HCT116 (cell line): ENCODE results near the gene MRPS5. TPM values are rescaled to one million over a fixed set of nuclear protein-coding genes. Genes with fewer than 3 reads are reported as not detected.

Source experiments
- ATAC-seq: fragments of 200-7000 bp; cut with Tn5 transposase; 2 replicates; pipeline ENCODE4 v1.9.1; 2020; ENCODE audit warnings: mild to moderate bottlenecking, moderate library complexity
- BruUV-seq: library from RNA; stranded (reverse); fragments of 400-500 nt; replicated peaks from 2 replicates; lab custom pipeline; 2021; lab: Mats Ljungman, UMichigan
- CTCF ChIA-PET: fragments of 300-600 bp; sonication (Branson Sonifier 250); formaldehyde crosslinking; loops from one replicate; lab custom pipeline; 2021; ENCODE audit warnings: antibody characterized with exemption; lab: Charles Lee
- POLR2A ChIA-PET: fragments of 300-600, 350-600 bp; sonication (Branson Sonifier 250); formaldehyde crosslinking; loops from one replicate; lab custom pipeline; 2021; ENCODE audit warnings: antibody characterized with exemption; lab: Charles Lee
- RAD21 ChIA-PET, 2 experiments: fragments of 300-600 bp; sonication (Branson Sonifier 250); formaldehyde crosslinking; loops; one replicate each; lab custom pipeline; 2023; ENCODE audit warnings: low total read pairs in 2 of 2; ENCODE audit not compliant: uncharacterized antibody in 2 of 2, unreplicated experiment in 2 of 2, low non-redundant PET in 1 of 2; lab: Charles Lee
- DNase-seq: peaks from one replicate; pipeline ENCODE4 v3.0.0-alpha.2; 2010; ENCODE audit warnings: low read depth, low spot score
- H2AFZ ChIP-seq: fragments of 200-600 bp; shearing (Covaris generic), sonication (generic); 2 replicates; pipeline ENCODE4 v1.6.1; 2017; ENCODE audit warnings: low read depth, mixed run types, mixed read lengths, antibody characterized with exemption, low read length; ENCODE audit not compliant: poor library complexity, severe bottlenecking
- H3K27ac ChIP-seq: 2 replicates; pipeline ENCODE4 v1.5.1; 2012; ENCODE audit warnings: low read depth, low read length
- H3K27me3 ChIP-seq: fragments of 200-600 bp; sonication (generic); 2 replicates; pipeline ENCODE4 v1.6.1; 2016; ENCODE audit warnings: mixed run types, low read length, mixed read lengths; ENCODE audit not compliant: insufficient read depth
- H3K36me3 ChIP-seq, 2 experiments: fragments of 200-500 bp in 1 of 2; fragments of 200-600 bp in 1 of 2; sonication (Bioruptor generic) in 1 of 2; sonication (generic) in 1 of 2; 2 replicates each; pipeline versions ENCODE4 v1.5.1 to v1.6.1; 2014 to 2016; ENCODE audit warnings: low read length in 2 of 2, inconsistent platforms in 1 of 2, mixed read lengths in 1 of 2, mixed run types in 1 of 2; ENCODE audit not compliant: insufficient read depth in 2 of 2, control insufficient read depth in 1 of 2
- H3K4me1 ChIP-seq, 2 experiments: fragments of 200-600 bp in 1 of 2; sonication (generic) in 1 of 2; 2 replicates each; pipeline versions ENCODE4 v1.5.1 to v1.6.1; 2012 to 2017; ENCODE audit warnings: low read length in 2 of 2, inconsistent platforms in 1 of 2, mild to moderate bottlenecking in 1 of 2, mixed read lengths in 1 of 2, mixed run types in 1 of 2, moderate library complexity in 1 of 2; ENCODE audit not compliant: insufficient read depth in 2 of 2, control insufficient read depth in 1 of 2
- H3K4me2 ChIP-seq: fragments of 200-600 bp; sonication (generic); 2 replicates; pipeline ENCODE4 v1.6.1; 2017; ENCODE audit warnings: mixed run types, low read length, mixed read lengths
- H3K4me3 ChIP-seq, 2 experiments: fragments of 200-600 bp in 1 of 2; sonication (generic) in 1 of 2; replicated peaks in 1 of 2; 2 replicates each; pipeline ENCODE4 v1.5.1; 2011 to 2016; ENCODE audit warnings: low read length in 2 of 2, control low read depth in 1 of 2, low read depth in 1 of 2, mild to moderate bottlenecking in 1 of 2, mixed read lengths in 1 of 2, mixed run types in 1 of 2
- H3K79me2 ChIP-seq: fragments of 200-600 bp; sonication (generic); 2 replicates; pipeline ENCODE4 v1.6.1; 2017; ENCODE audit warnings: mild to moderate bottlenecking, mixed run types, low read length, moderate library complexity, mixed read lengths; ENCODE audit not compliant: insufficient read depth
- H3K9ac ChIP-seq: fragments of 200-600 bp; sonication (generic); 2 replicates; pipeline ENCODE4 v1.6.1; 2016; ENCODE audit warnings: low read length, mixed read lengths
- H3K9me2 ChIP-seq: fragments of 200-600 bp; sonication (generic), shearing (Covaris generic); 2 replicates; pipeline ENCODE4 v1.6.1; 2017; ENCODE audit warnings: mixed run types, mild to moderate bottlenecking, moderate library complexity; ENCODE audit not compliant: insufficient read depth
- H3K9me3 ChIP-seq, 2 experiments: fragments of 200-500 bp in 1 of 2; fragments of 200-600 bp in 1 of 2; sonication (Bioruptor generic) in 1 of 2; sonication (generic) in 1 of 2; 2 replicates each; pipeline ENCODE4 v1.6.1; 2014 to 2017; ENCODE audit warnings: low read length in 2 of 2, mixed read lengths in 2 of 2, inconsistent platforms in 1 of 2, low read depth in 1 of 2, mild to moderate bottlenecking in 1 of 2, mixed run types in 1 of 2, moderate library complexity in 1 of 2; ENCODE audit not compliant: control insufficient read depth in 1 of 2, insufficient read depth in 1 of 2
- H4K20me1 ChIP-seq: fragments of 200-600 bp; sonication (generic), shearing (Covaris generic); 2 replicates; pipeline ENCODE4 v1.6.1; 2017; ENCODE audit warnings: mixed run types, mild to moderate bottlenecking, moderate library complexity; ENCODE audit not compliant: insufficient read depth
- EGR1 ChIP-seq: IDR thresholded peaks from 2 replicates; pipeline ENCODE4 v1.6.1; 2012; ENCODE audit warnings: low read depth
- ELF1 ChIP-seq: IDR thresholded peaks from 2 replicates; pipeline ENCODE4 v1.6.1; 2012; ENCODE audit warnings: low read depth, borderline replicate concordance
- EZH2 ChIP-seq: fragments of 200-600 bp; sonication (generic); IDR thresholded peaks from 2 replicates; pipeline ENCODE4 v1.6.1; 2017; ENCODE audit warnings: antibody characterized with exemption, mixed run types
- EZH2phosphoT487 ChIP-seq: fragments of 200-600 bp; IDR thresholded peaks from 2 replicates; pipeline ENCODE4 v1.6.1; 2018; ENCODE audit warnings: antibody characterized with exemption, borderline replicate concordance
- MAX ChIP-seq: IDR thresholded peaks from 2 replicates; pipeline ENCODE4 v1.6.1; 2012
- RAD21 ChIP-seq: IDR thresholded peaks from 2 replicates; pipeline ENCODE4 v1.6.1; 2012; ENCODE audit warnings: low read depth, mild to moderate bottlenecking
- TCF7L2 ChIP-seq: IDR thresholded peaks from 2 replicates; pipeline ENCODE4 v1.7.0; 2011; ENCODE audit warnings: borderline replicate concordance, inconsistent platforms; ENCODE audit not compliant: insufficient read depth, insufficient read length; ENCODE audit errors: extremely low read depth
- YY1 ChIP-seq: IDR thresholded peaks from 2 replicates; pipeline ENCODE4 v1.6.1; 2011; ENCODE audit warnings: low read length, low read depth, moderate library complexity, mild to moderate bottlenecking; ENCODE audit not compliant: insufficient replicate concordance; ENCODE audit errors: extremely low read depth
- ZFX ChIP-seq: fragments of 450-650 bp; IDR thresholded peaks from 2 replicates; pipeline ENCODE4 v1.6.1; 2017
- intact Hi-C: fragments of 100-400 bp; cut with micrococcal nuclease; formaldehyde crosslinking; loops from 2 replicates; pipeline ENCODE4 v1.10.0; 2022
- total RNA-seq: library from RNA; stranded (reverse); gene quantifications from one replicate; pipeline ENCODE4 v1.2.1, GENCODE V29; 2021; ENCODE audit not compliant: unreplicated experiment

The MRPS5 gene
- total RNA-seq, 1 experiment from 2014 or later, result 70.6 TPM

- Histone ChIP-seq H3K9me2 (no peaks in the 10 kb centered on the region), H4K20me1 (no peaks in the 10 kb centered on the region), H3K4me2 (no peak overlapping the region), H3K27ac (no peak overlapping the region), H3K4me1 (peaks cover 0 to 3% of the 10 kb centered on the region in 2 experiments; a peak in 1 of 4 replicates), H3K79me2 (no peaks in the 10 kb centered on the region), H3K27me3 (peaks cover 12% of the 10 kb centered on the region; the same call in 1 of the 2 replicates), H3K36me3 (no peaks in the 10 kb centered on the region), H3K9ac (no peak overlapping the region), H2AFZ (no peak overlapping the region), H3K9me3 (no peaks in the 10 kb centered on the region), H3K4me3 (no peak overlapping the region)
- DNase-seq (no peak), ATAC-seq (no peak)
- no TSS peak for BruUV-seq
- CTCF ChIA-PET, result interaction anchor here (2.6 kb wide), 1 partner anchor 11 kb away, joined by 10 read pairs; no protein-coding TSS in a partner anchor
- intact Hi-C loops, result no loop called here
- no peak for TF ChIP-seq MAX
- no peak for TF ChIP-seq EZH2phosphoT487
- POLR2A ChIA-PET, result no interaction called here
- RAD21 ChIA-PET, result no interaction called here
Measured at GRCh38 chr2:95051626-95052025, 70.0 kb downstream of the MRPS5 start.

- Histone ChIP-seq H3K9ac (no peak overlapping the region), H3K4me2 (no peak overlapping the region), H3K4me1 (peaks cover 0 to 3% of the 10 kb centered on the region in 2 experiments; a peak in 1 of 4 replicates), H3K9me2 (no peaks in the 10 kb centered on the region), H3K9me3 (no peaks in the 10 kb centered on the region), H3K27me3 (peaks cover 12% of the 10 kb centered on the region; the same call in 1 of the 2 replicates), H3K79me2 (no peaks in the 10 kb centered on the region), H3K27ac (no peak overlapping the region), H3K4me3 (no peak overlapping the region), H4K20me1 (no peaks in the 10 kb centered on the region), H2AFZ (no peak overlapping the region), H3K36me3 (no peaks in the 10 kb centered on the region)
- CTCF ChIA-PET, result no interaction called here
- intact Hi-C loops, result no loop called here
- POLR2A ChIA-PET, result no interaction called here
- no TSS peak for BruUV-seq
- no peak for DNase-seq
- TF ChIP-seq ZFX, result no peak
- TF ChIP-seq EZH2, result no peak
- TF ChIP-seq ELF1, result no peak
- TF ChIP-seq RAD21, result no peak
- TF ChIP-seq EGR1, result no peak
- no peak for TF ChIP-seq TCF7L2
- no peak for TF ChIP-seq YY1
- RAD21 ChIA-PET, result no interaction called here
- no peak for ATAC-seq
Measured at GRCh38 chr2:95050385-95051300, 71.0 kb downstream of the MRPS5 start.
